AG20443 (cell line): ENCODE measurements around the gene MSX1.

Experiments
- DNase-seq: peaks from one replicate; pipeline ENCODE4 v3.0.0; 2012; ENCODE audit warnings: low spot score, mixed read lengths

Gene MSX1

GRCh38 chr4:4869731-4870571 lies 10.5 kb downstream of the MSX1 start:
- no peak for DNase-seq

GRCh38 chr4:4870576-4871241 lies 11.2 kb downstream of the MSX1 start:
- DNase-seq = no peak

GRCh38 chr4:4871242-4871572 lies 11.7 kb downstream of the MSX1 start:
- DNase-seq = no peak

GRCh38 chr4:4871573-4872313 lies 12.3 kb downstream of the MSX1 start:
- peak; percentile 55 for DNase-seq

- DNase-seq = no peak
These were observed 12.9 kb downstream of the MSX1 start for GRCh38 chr4:4872314-4872903.

GRCh38 chr4:4873203-4873602 lies 13.7 kb downstream of the MSX1 start:
- no peak for DNase-seq

GRCh38 chr4:4874254-4874653 lies 14.8 kb downstream of the MSX1 start:
- DNase-seq = no peak

GRCh38 chr4:4875147-4875546 lies 15.7 kb downstream of the MSX1 start:
- no peak for DNase-seq

GRCh38 chr4:4875611-4876010 lies 16.1 kb downstream of the MSX1 start:
- no peak for DNase-seq

- DNase-seq = no peak
These were observed 17.6 kb downstream of the MSX1 start for GRCh38 chr4:4876945-4877661.

GRCh38 chr4:4880492-4880891 lies 21.0 kb downstream of the MSX1 start:
- no peak for DNase-seq

- DNase-seq = no peak
These were observed 22.0 kb downstream of the MSX1 start for GRCh38 chr4:4881432-4881831.

- DNase-seq = no peak
These were observed 25.1 kb downstream of the MSX1 start for GRCh38 chr4:4884611-4885010.

GRCh38 chr4:4887426-4887825 lies 28.0 kb downstream of the MSX1 start:
- no peak for DNase-seq

GRCh38 chr4:4888695-4889094 lies 29.2 kb downstream of the MSX1 start:
- DNase-seq = no peak

GRCh38 chr4:4889781-4890180 lies 30.3 kb downstream of the MSX1 start:
- DNase-seq = no peak

- no peak for DNase-seq
These were observed 31.2 kb downstream of the MSX1 start for GRCh38 chr4:4890574-4891255.

GRCh38 chr4:4893721-4894120 lies 34.3 kb downstream of the MSX1 start:
- no peak for DNase-seq

- DNase-seq = no peak
These were observed 39.9 kb downstream of the MSX1 start for GRCh38 chr4:4899202-4899925.

- DNase-seq = no peak
These were observed 42.4 kb downstream of the MSX1 start for GRCh38 chr4:4901877-4902276.

- no peak for DNase-seq
These were observed 52.7 kb downstream of the MSX1 start for GRCh38 chr4:4912155-4912554.
